ENCODE data around the gene RAB11B. TPM values are rescaled to one million over a fixed set of nuclear protein-coding genes. Genes with fewer than 3 reads are reported as not detected.

RAB11B gene
- total RNA-seq, 2 experiments from 2014 or later: 66.8 to 71.5 TPM

DNA sequence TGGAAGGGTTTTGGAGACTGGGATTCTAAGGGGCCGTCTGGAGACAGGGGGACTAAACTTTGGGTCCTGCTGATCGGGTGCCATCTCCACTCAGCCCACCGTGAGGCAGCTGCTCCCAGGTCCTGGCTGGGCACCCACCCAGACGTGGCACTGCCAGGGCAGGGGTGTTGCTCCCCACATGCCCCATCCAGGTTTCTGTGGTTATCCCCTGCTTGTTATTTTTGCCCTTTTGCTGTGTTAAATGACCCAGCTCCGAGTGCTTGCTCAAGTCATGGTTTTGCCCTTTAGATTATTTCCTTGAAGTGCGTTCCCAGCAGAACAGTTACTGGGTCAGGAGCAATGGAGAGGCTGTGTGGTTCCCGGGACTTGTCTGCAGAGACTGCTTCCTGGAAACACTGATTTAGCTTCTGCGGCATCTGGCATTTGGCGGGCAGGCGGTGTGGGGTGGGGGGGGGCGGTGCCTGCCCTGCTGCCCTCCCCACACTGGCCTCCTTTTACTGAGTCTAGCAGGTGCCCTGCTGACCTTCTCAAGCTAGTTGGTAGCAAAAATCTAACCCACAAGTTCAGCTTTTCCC lies 1.9 kb downstream of the RAB11B start:
- Histone ChIP-seq H3K9me3 (ENCODE audit: control insufficient read depth in 1 of 2, insufficient read depth in 1 of 2, low read length in 2 of 2) (no peaks in the 10 kb centered on the region), H3K27me3 (ENCODE audit: control insufficient read depth in 1 of 2, insufficient read depth in 2 of 2, low read length in 2 of 2) (no peaks in the 10 kb centered on the region), H3K4me1 (ENCODE audit: insufficient read depth, low read length) (peaks cover 39% of the 10 kb centered on the region), H3K36me3 (ENCODE audit: insufficient read depth, low read length) (no peaks in the 10 kb centered on the region), H3K4me3 (ENCODE audit: low read length) (no peak overlapping the region), H3K27ac (ENCODE audit: low read depth in 1 of 2, low read length in 2 of 2) (no peak overlapping the region)
- intact Hi-C loops (cut with DNase I, micrococcal nuclease): loop anchor here in 1 of 2 experiments (5.0 to 10.0 kb wide), 2 partner anchors 440 to 447 kb away; partner anchors contain the start of genes MBD3L1, TIMM44 and ZNF558
- Mint-ChIP-seq H3K27ac (peak overlapping the region; percentile 46), H3K27me3 (no peaks in the 10 kb centered on the region), H3K36me3 (ENCODE audit: low read depth) (peaks cover 21% of the 10 kb centered on the region), H3K4me3 (peak overlapping the region; percentile 67), H3K4me1 (ENCODE audit: low read depth) (peaks cover 40% of the 10 kb centered on the region), H3K9me3 (no peaks in the 10 kb centered on the region)
- ATAC-seq (ENCODE audit: poor library complexity): no peak
- no peak for DNase-seq
- POLR2A ChIA-PET: interaction anchor here (1.5 kb wide), 1 partner anchor 53 kb away, joined by 5 read pairs; the partner anchor contains the start of gene HNRNPM
- CTCF ChIA-PET: interaction anchor here (1.6 kb wide), 2 partner anchors 21 to 38 kb away, joined by 4 to 6 read pairs; partner anchors contain the start of gene MARCHF2
- TF ChIP-seq, protein P1, sequence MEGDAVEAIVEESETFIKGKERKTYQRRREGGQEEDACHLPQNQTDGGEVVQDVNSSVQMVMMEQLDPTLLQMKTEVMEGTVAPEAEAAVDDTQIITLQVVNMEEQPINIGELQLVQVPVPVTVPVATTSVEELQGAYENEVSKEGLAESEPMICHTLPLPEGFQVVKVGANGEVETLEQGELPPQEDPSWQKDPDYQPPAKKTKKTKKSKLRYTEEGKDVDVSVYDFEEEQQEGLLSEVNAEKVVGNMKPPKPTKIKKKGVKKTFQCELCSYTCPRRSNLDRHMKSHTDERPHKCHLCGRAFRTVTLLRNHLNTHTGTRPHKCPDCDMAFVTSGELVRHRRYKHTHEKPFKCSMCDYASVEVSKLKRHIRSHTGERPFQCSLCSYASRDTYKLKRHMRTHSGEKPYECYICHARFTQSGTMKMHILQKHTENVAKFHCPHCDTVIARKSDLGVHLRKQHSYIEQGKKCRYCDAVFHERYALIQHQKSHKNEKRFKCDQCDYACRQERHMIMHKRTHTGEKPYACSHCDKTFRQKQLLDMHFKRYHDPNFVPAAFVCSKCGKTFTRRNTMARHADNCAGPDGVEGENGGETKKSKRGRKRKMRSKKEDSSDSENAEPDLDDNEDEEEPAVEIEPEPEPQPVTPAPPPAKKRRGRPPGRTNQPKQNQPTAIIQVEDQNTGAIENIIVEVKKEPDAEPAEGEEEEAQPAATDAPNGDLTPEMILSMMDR (IDR thresholded peaks at IDR 0.05): no peak

DNA sequence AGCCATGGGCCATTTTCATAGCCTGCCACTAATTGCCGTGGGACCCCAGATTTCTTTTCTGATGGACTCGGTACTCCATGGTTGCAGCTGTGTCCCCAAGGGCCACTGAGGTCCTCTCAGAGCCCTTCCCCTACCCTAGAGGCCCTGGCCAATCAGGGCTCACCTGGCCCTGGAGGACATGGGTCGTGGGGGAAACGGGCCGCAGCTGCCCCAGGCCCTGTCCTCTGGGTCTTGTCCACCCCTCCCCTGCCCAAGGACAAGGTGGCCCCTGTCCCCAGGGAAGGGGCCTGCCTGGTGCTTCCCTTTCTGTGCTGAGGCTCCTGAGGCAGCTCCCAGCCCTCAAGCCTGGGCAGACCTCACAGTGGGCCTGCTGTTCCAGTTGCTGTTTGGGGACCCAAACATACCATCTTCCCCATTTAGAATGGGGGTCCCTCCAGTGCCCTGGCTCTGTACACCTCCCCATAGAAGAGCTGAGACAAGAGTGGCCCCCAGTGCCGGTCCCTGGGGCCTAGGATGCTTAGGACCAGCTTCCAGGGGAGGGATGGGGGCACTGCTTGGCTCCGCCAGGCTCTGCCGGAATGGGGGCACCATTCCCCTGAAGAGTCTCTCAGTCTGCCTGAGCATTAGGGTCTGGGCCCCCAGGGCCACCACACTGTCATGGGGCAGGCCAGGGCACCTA lies 3.2 kb downstream of the RAB11B start:
- intact Hi-C loops (cut with DNase I, micrococcal nuclease): loop anchor here in 1 of 2 experiments (5.0 to 10.0 kb wide), 2 partner anchors 439 to 449 kb away; partner anchors contain the start of genes MBD3L1, TIMM44 and ZNF558
- TF ChIP-seq, protein P1 (IDR thresholded peaks at IDR 0.05): no peak
- CTCF ChIA-PET: interaction anchor here (0.6 kb wide), 1 partner anchor 87 kb away, joined by 3 read pairs; no protein-coding TSS in a partner anchor
- POLR2A ChIA-PET: interaction anchor here (0.7 to 1.5 kb wide), 2 partner anchors 52 to 72 kb away, joined by 3 to 5 read pairs; partner anchors contain the start of genes HNRNPM, NDUFA7 and RPS28
- Histone ChIP-seq H3K27ac (ENCODE audit: low read depth in 1 of 2, low read length in 2 of 2) (peak overlapping the region in 1 of 2 donors; percentile 13), H3K4me1 (ENCODE audit: insufficient read depth, low read length) (peaks cover 48% of the 10 kb centered on the region), H3K4me3 (ENCODE audit: low read length) (no peak overlapping the region), H3K27me3 (ENCODE audit: control insufficient read depth in 1 of 2, insufficient read depth in 2 of 2, low read length in 2 of 2) (no peaks in the 10 kb centered on the region), H3K9me3 (ENCODE audit: control insufficient read depth in 1 of 2, insufficient read depth in 1 of 2, low read length in 2 of 2) (no peaks in the 10 kb centered on the region), H3K36me3 (ENCODE audit: insufficient read depth, low read length) (peaks cover 2% of the 10 kb centered on the region)
- H3K27me3 Mint-ChIP-seq: no peaks in the 10 kb centered on the region
- peak overlapping the region; percentile 61 for H3K4me3 Mint-ChIP-seq
- ATAC-seq (ENCODE audit: poor library complexity): no peak
- peaks cover 43% of the 10 kb centered on the region for H3K4me1 Mint-ChIP-seq (ENCODE audit: low read depth)
- no peak for DNase-seq
- H3K9me3 Mint-ChIP-seq: no peaks in the 10 kb centered on the region
- no peak overlapping the region for H3K27ac Mint-ChIP-seq
- peaks cover 23% of the 10 kb centered on the region for H3K36me3 Mint-ChIP-seq (ENCODE audit: low read depth)

DNA sequence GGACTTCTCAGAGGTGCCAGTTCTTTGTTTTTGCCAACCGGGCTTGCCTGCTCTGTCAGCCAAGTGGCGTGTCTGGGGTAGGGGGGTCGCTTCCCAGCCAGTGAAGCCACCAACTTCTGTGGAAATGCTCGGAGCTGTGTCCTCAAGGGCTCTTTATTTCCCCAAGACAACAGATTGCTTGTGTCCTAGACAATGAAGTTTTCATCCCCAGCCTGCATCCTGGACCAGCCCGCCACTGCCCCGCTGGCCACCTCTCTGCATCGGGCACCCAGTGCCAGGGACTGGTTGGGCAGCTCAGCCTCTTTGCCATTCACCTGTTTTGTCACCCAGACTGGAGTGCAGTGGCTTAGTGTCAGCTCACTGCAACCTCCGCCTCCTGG lies 3.7 kb downstream of the RAB11B start:
- Mint-ChIP-seq H3K36me3 (ENCODE audit: low read depth) (peaks cover 23% of the 10 kb centered on the region), H3K27ac (no peak overlapping the region)

More for the DNA sequence above, 3.7 kb downstream of the RAB11B start:
- POLR2A ChIA-PET: interaction anchor here (0.7 kb wide), 1 partner anchor 72 kb away, joined by 3 read pairs; the partner anchor contains the start of genes NDUFA7 and RPS28
- Mint-ChIP-seq H3K27me3 (no peaks in the 10 kb centered on the region), H3K4me1 (ENCODE audit: low read depth) (peaks cover 43% of the 10 kb centered on the region), H3K9me3 (no peaks in the 10 kb centered on the region), H3K4me3 (no peak overlapping the region)
- Histone ChIP-seq H3K9me3 (ENCODE audit: control insufficient read depth in 1 of 2, insufficient read depth in 1 of 2, low read length in 2 of 2) (no peaks in the 10 kb centered on the region), H3K4me3 (ENCODE audit: low read length) (no peak overlapping the region), H3K4me1 (ENCODE audit: insufficient read depth, low read length) (peaks cover 48% of the 10 kb centered on the region), H3K27ac (ENCODE audit: low read depth in 1 of 2, low read length in 2 of 2) (peak overlapping the region in 1 of 2 donors; percentile 13), H3K36me3 (ENCODE audit: insufficient read depth, low read length) (peaks cover 4% of the 10 kb centered on the region), H3K27me3 (ENCODE audit: control insufficient read depth in 1 of 2, insufficient read depth in 2 of 2, low read length in 2 of 2) (no peaks in the 10 kb centered on the region)
- TF ChIP-seq, protein P1 (IDR thresholded peaks at IDR 0.05): no peak
- ATAC-seq (ENCODE audit: poor library complexity) (no peak), DNase-seq (no peak)
- CTCF ChIA-PET: no interaction called here
- intact Hi-C loops (cut with DNase I, micrococcal nuclease): loop anchor here in 1 of 2 experiments (5.0 to 10.0 kb wide), 2 partner anchors 438 to 449 kb away; partner anchors contain the start of genes MBD3L1, TIMM44 and ZNF558

Data from CD4-positive, alpha-beta T cell (primary cell).